ENCODE measurements around the gene CIP2A.

- TF ChIP-seq, protein P1, sequence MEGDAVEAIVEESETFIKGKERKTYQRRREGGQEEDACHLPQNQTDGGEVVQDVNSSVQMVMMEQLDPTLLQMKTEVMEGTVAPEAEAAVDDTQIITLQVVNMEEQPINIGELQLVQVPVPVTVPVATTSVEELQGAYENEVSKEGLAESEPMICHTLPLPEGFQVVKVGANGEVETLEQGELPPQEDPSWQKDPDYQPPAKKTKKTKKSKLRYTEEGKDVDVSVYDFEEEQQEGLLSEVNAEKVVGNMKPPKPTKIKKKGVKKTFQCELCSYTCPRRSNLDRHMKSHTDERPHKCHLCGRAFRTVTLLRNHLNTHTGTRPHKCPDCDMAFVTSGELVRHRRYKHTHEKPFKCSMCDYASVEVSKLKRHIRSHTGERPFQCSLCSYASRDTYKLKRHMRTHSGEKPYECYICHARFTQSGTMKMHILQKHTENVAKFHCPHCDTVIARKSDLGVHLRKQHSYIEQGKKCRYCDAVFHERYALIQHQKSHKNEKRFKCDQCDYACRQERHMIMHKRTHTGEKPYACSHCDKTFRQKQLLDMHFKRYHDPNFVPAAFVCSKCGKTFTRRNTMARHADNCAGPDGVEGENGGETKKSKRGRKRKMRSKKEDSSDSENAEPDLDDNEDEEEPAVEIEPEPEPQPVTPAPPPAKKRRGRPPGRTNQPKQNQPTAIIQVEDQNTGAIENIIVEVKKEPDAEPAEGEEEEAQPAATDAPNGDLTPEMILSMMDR (IDR thresholded peaks at IDR 0.05 in 4 of 5, conservative IDR thresholded peaks at IDR 0.05 in 1 of 5) = no peak
- TF ChIP-seq POLR2A (IDR thresholded peaks at IDR 0.05) = no peak
Observed at GRCh38 chr3:108516881-108517280, 72.4 kb downstream of the CIP2A start.

Data from gastrocnemius medialis (tissue), 4 donors.